Measurements from ENCODE around the gene ANKRD9.
"Not testable (repeated sequence)": the region's sequence is repeated elsewhere in the genome, so short reads cannot be mapped to it uniquely, and the experiment has no call there.

ANKRD9 gene, protein sequence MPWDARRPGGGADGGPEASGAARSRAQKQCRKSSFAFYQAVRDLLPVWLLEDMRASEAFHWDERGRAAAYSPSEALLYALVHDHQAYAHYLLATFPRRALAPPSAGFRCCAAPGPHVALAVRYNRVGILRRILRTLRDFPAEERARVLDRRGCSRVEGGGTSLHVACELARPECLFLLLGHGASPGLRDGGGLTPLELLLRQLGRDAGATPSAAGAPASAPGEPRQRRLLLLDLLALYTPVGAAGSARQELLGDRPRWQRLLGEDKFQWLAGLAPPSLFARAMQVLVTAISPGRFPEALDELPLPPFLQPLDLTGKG

DNA sequence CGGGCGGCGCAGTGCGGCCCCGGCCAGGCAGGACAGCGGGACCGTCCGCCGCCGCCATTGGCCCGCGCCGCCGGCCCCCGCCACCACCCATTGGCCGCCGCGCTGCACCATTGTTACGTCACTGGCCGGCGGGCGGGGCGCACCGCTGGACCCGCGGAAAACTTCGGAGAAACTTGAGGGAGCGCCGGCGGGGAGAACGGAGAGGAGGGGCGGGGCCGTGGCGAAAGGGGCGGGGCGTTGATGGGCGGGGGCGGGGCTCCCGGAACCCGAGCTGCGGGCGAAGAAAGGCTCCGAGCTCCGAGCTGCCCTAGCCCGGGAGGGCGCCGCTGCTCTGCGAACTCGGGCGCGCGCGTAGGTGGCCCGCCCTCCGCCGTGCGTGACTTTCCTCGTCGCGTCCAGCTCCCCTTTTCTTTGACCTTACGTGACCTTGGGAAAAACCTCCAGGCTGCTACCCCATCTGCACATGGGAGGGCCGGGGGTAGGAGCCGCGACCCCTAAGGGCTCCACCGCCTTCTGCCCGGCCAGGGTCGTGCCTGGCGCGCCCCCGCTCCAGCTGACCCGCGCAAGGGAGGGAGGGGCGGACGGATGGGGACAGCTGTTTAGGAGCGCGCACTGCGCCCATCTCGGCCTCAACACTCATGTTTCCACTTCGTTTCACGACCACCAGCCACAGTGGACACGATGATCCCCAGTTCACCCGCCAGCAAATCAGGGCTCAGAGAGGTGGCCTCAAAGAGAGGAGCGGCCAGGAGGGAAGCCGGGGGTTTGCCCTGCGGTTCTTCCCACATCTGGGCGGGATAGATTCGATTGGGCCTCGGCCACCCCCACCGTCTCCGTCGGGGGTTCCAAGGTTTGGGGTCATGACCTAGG, at the start of gene ANKRD9:
TSS of gene ANKRD9 (minus strand) at position 31 of the 870 bp plus-strand sequence. CDS start 1,887 bp downstream, outside the sequence.
- Histone ChIP-seq H3K4me1 (ENCODE audit: control insufficient read depth, insufficient read depth, low read length) (peaks cover 33% of the 10 kb centered on the region), H3K36me3 (ENCODE audit: control insufficient read depth, insufficient read depth, low read length) (peaks cover 3% of the 10 kb centered on the region), H3K9ac (ENCODE audit: low read length) (peak within 1 kb of the TSS; percentile 80), H3K27me3 (ENCODE audit: control insufficient read depth, insufficient read depth, low read length) (no peaks in the 10 kb centered on the region), H3K9me3 (ENCODE audit: control insufficient read depth, low read length) (no peaks in the 10 kb centered on the region), H3K4me3 (ENCODE audit: low read length) (peak within 1 kb of the TSS; percentile 74)

- no peaks in the 10 kb centered on the region for H3K9me3 ChIP-seq (ENCODE audit: control insufficient read depth, low read length)
- H3K9ac ChIP-seq (ENCODE audit: low read length): no peak overlapping the region
- no peak overlapping the region for H3K4me3 ChIP-seq (ENCODE audit: low read length)
- peaks cover 5% of the 10 kb centered on the region for H3K4me1 ChIP-seq (ENCODE audit: control insufficient read depth, insufficient read depth, low read length)
- no peaks in the 10 kb centered on the region for H3K36me3 ChIP-seq (ENCODE audit: control insufficient read depth, insufficient read depth, low read length)
- no peaks in the 10 kb centered on the region for H3K27me3 ChIP-seq (ENCODE audit: control insufficient read depth, insufficient read depth, low read length)
These were observed 49.0 kb upstream of the ANKRD9 start for GRCh38 chr14:102558556-102558955.

GRCh38 chr14:102557434-102558226, 48.1 kb upstream of the ANKRD9 start:
- H3K4me3 ChIP-seq (ENCODE audit: low read length): no peak overlapping the region
- no peaks in the 10 kb centered on the region for H3K27me3 ChIP-seq (ENCODE audit: control insufficient read depth, insufficient read depth, low read length)

DNA sequence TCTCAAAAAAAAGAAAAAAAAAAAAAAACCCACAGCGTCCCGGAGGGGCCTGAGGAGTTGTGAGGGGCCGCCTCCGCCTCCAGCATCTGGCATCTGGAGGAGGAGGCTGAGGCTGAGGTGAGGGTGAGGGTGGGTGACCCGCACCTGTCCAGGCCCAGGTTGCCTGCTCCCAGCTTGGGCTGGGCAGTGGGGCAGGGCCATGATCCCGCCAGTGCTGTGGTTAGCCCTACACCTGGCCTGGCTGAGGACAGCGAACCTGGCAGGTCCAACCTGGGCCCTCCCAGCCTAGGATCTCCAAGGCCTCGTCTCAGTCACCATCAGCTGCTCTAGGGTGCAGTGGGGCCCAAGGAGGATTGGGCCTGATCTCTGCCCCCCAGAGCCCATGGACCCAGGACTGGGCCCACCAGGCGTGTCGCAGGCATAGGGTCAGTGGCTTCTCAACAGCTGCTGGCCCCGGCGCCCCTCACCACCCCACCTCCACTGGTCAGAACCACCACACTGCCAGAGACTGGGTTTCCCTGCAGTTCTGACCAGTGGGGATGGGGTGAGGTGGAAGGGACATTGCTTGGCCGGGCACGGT, 46.6 kb upstream of the ANKRD9 start:
- Histone ChIP-seq H3K27me3 (ENCODE audit: control insufficient read depth, insufficient read depth, low read length) (no peaks in the 10 kb centered on the region), H3K36me3 (ENCODE audit: control insufficient read depth, insufficient read depth, low read length) (no peaks in the 10 kb centered on the region), H3K9me3 (ENCODE audit: control insufficient read depth, low read length) (no peaks in the 10 kb centered on the region), H3K4me3 (ENCODE audit: low read length) (no peak overlapping the region), H3K9ac (ENCODE audit: low read length) (no peak overlapping the region), H3K4me1 (ENCODE audit: control insufficient read depth, insufficient read depth, low read length) (peaks cover 23% of the 10 kb centered on the region)

More at GRCh38 chr14:102557434-102558226, 48.1 kb upstream of the ANKRD9 start:
- H3K4me1 ChIP-seq (ENCODE audit: control insufficient read depth, insufficient read depth, low read length): peaks cover 8% of the 10 kb centered on the region
- no peaks in the 10 kb centered on the region for H3K36me3 ChIP-seq (ENCODE audit: control insufficient read depth, insufficient read depth, low read length)
- no peak overlapping the region for H3K9ac ChIP-seq (ENCODE audit: low read length)
- H3K9me3 ChIP-seq (ENCODE audit: control insufficient read depth, low read length): no peaks in the 10 kb centered on the region

DNA sequence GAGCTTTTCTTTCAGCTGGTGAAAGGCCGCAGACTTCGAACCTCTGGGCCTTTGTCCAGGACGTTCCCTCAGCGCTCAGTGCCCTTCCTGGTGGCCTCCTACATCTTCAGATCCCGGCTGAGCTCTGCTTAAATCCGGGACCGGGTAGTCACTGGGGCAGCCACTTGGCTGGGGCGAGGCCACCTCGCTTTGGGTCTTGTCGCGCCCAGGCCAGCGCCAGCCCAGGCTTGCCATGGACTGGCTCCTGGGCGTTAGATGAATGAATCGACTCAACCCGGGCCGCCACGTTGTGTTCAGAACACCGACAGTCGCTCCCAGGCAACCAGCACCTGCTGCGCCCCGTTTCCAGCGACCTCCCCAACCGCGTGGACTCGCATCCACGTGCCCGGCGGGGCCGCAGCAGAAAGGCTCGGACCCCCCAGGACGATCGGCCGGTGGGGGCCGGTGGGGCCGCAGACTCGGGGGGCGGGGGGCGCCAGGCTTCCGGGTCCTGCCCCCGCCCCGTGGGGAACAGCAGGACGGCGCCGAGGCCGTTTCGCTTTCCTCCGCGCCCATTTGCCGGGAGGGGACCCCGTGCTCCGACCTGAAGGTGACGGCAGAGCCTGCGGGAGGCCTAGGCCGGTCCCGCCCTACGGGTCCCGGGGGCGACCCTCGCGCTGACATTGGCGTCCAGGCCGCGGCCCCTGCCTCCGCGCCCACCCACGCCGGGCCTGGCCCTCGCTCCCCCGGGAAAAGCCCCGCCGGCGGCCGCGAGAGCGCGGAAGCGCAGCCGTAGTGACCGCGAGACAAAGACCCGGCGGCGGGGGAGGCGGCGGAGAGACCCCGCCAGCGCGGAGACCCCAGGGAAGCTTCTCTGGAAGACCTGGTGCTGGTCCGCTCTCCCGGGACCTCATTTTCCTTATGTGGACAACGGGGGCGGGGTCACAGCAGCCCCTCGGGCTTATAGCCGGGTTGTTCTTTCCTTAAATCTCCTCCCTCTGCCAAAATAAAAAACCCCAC, 45.5 kb upstream of the ANKRD9 start:
- no peaks in the 10 kb centered on the region for H3K36me3 ChIP-seq (ENCODE audit: control insufficient read depth, insufficient read depth, low read length)

GRCh38 chr14:102551995-102552705, 42.6 kb upstream of the ANKRD9 start:
- peak overlapping the region; percentile 65 for H3K9ac ChIP-seq (ENCODE audit: low read length)
- H3K36me3 ChIP-seq (ENCODE audit: control insufficient read depth, insufficient read depth, low read length): no peaks in the 10 kb centered on the region
- H3K4me3 ChIP-seq (ENCODE audit: low read length): peak overlapping the region; percentile 31
- no peaks in the 10 kb centered on the region for H3K9me3 ChIP-seq (ENCODE audit: control insufficient read depth, low read length)
- H3K4me1 ChIP-seq (ENCODE audit: control insufficient read depth, insufficient read depth, low read length): peaks cover 27% of the 10 kb centered on the region
- H3K27me3 ChIP-seq (ENCODE audit: control insufficient read depth, insufficient read depth, low read length): no peaks in the 10 kb centered on the region

More for the DNA sequence above, 45.5 kb upstream of the ANKRD9 start:
- H3K27me3 ChIP-seq (ENCODE audit: control insufficient read depth, insufficient read depth, low read length): no peaks in the 10 kb centered on the region
- peaks cover 27% of the 10 kb centered on the region for H3K4me1 ChIP-seq (ENCODE audit: control insufficient read depth, insufficient read depth, low read length)
- no peaks in the 10 kb centered on the region for H3K9me3 ChIP-seq (ENCODE audit: control insufficient read depth, low read length)
- H3K9ac ChIP-seq (ENCODE audit: low read length): peak overlapping the region; percentile 90
- peak overlapping the region; percentile 50 for H3K4me3 ChIP-seq (ENCODE audit: low read length)

DNA sequence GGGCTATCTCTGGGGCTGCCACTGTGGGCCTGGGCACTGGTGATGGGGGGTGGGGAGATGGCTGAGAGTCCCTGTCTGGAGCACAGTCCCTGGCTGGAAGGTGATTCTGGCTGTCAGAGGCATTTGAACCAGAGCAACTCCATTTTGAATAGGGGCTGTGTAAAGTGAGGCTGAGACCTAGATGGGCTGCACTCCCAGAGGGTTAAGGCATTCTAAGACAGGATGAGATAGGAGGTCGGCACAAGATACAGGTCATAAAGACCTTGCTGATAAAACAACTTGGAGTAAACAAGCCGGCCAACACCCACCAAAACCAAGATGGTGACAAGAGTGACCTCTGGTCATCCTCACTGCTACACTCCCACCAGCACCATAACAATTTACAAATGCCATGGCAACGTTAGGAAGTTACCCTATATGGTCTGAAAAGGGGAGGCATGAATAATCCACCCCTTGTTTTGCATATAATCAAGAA, 41.4 kb upstream of the ANKRD9 start:
- H3K4me3 ChIP-seq (ENCODE audit: low read length); H3K9ac ChIP-seq (ENCODE audit: low read length); H3K36me3 ChIP-seq (ENCODE audit: control insufficient read depth, insufficient read depth, low read length); H3K27me3 ChIP-seq (ENCODE audit: control insufficient read depth, insufficient read depth, low read length); H3K9me3 ChIP-seq (ENCODE audit: control insufficient read depth, low read length): not testable (repeated sequence)
- H3K4me1 ChIP-seq (ENCODE audit: control insufficient read depth, insufficient read depth, low read length): peaks cover 27% of the 10 kb centered on the region

- H3K36me3 ChIP-seq (ENCODE audit: control insufficient read depth, insufficient read depth, low read length): no peaks in the 10 kb centered on the region
- H3K27me3 ChIP-seq (ENCODE audit: control insufficient read depth, insufficient read depth, low read length): peaks cover 15% of the 10 kb centered on the region
- no peak overlapping the region for H3K4me3 ChIP-seq (ENCODE audit: low read length)
- no peaks in the 10 kb centered on the region for H3K9me3 ChIP-seq (ENCODE audit: control insufficient read depth, low read length)
- H3K9ac ChIP-seq (ENCODE audit: low read length): no peak overlapping the region
- H3K4me1 ChIP-seq (ENCODE audit: control insufficient read depth, insufficient read depth, low read length): peaks cover 39% of the 10 kb centered on the region
These were observed 39.2 kb upstream of the ANKRD9 start for GRCh38 chr14:102548616-102549240.

- Histone ChIP-seq H3K4me3 (ENCODE audit: low read length) (no peak overlapping the region), H3K4me1 (ENCODE audit: control insufficient read depth, insufficient read depth, low read length) (peaks cover 20% of the 10 kb centered on the region), H3K9ac (ENCODE audit: low read length) (peak overlapping the region; percentile 57), H3K36me3 (ENCODE audit: control insufficient read depth, insufficient read depth, low read length) (no peaks in the 10 kb centered on the region), H3K27me3 (ENCODE audit: control insufficient read depth, insufficient read depth, low read length) (peaks cover 15% of the 10 kb centered on the region), H3K9me3 (ENCODE audit: control insufficient read depth, low read length) (no peaks in the 10 kb centered on the region)
These were observed 36.1 kb upstream of the ANKRD9 start for GRCh38 chr14:102545461-102546265.

Measured in mucosa of stomach (tissue), 1 donor.